Spleen (tissue), 11 donors: ENCODE data around the gene RASSF5. TPM values are rescaled to one million over a fixed set of nuclear protein-coding genes. Genes with fewer than 3 reads are reported as not detected.

ENCODE experiments used
- DNase-seq: peaks from one replicate; pipeline ENCODE4 v3.0.0-alpha.2; 2020
- H3K27ac ChIP-seq, 8 donors: fragments of 200-600 bp; sonication (generic) in 7 of 8; 1 replicate in 4 of 8; 2 replicates in 4 of 8; pipeline versions ENCODE4 v1.5.0 to v1.8.0; 2016 to 2021; ENCODE audit warnings: inconsistent platforms in 4 of 8, mild to moderate bottlenecking in 4 of 8, moderate library complexity in 1 of 8
- H3K27me3 ChIP-seq, 7 donors: fragments of 200-600 bp; sonication (generic) in 6 of 7; replicated peaks in 1 of 7; 1 replicate in 4 of 7; 2 replicates in 3 of 7; pipeline versions ENCODE4 v1.5.0 to v1.8.0; 2016 to 2021; ENCODE audit warnings: inconsistent platforms in 3 of 7, mild to moderate bottlenecking in 1 of 7
- H3K36me3 ChIP-seq, 6 donors: fragments of 200-600 bp; sonication (generic) in 5 of 6; 1 replicate in 4 of 6; 2 replicates in 2 of 6; pipeline versions ENCODE4 v1.5.0 to v1.8.0; 2016 to 2021; ENCODE audit warnings: inconsistent platforms in 2 of 6
- H3K4me1 ChIP-seq, 6 donors: fragments of 200-600 bp; sonication (generic) in 5 of 6; 1 replicate in 3 of 6; 2 replicates in 3 of 6; pipeline versions ENCODE4 v1.5.0 to v1.8.0; 2016 to 2021; ENCODE audit warnings: inconsistent platforms in 3 of 6
- H3K4me3 ChIP-seq, 8 donors: fragments of 200-600 bp; sonication (generic) in 7 of 8; 1 replicate in 4 of 8; 2 replicates in 4 of 8; pipeline versions ENCODE4 v1.5.0 to v1.8.0; 2016 to 2021; ENCODE audit warnings: inconsistent platforms in 4 of 8, mild to moderate bottlenecking in 4 of 8, moderate library complexity in 2 of 8
- H3K9me3 ChIP-seq, 8 donors: fragments of 200-600 bp; sonication (generic) in 7 of 8; 1 replicate in 4 of 8; 2 replicates in 4 of 8; pipeline versions ENCODE4 v1.5.0 to v1.8.0; 2016 to 2021; ENCODE audit warnings: inconsistent platforms in 4 of 8
- CTCF ChIP-seq, 11 experiments: fragments of 200-600 bp in 7 of 11; fragments of 450-650 bp in 4 of 11; sonication (generic) in 4 of 11; IDR thresholded peaks in 8 of 11; conservative IDR thresholded peaks in 3 of 11; 1 replicate in 7 of 11; 2 replicates in 4 of 11; pipeline versions ENCODE4 v1.4.0 to v1.8.0; 2016 to 2021; ENCODE audit warnings: antibody characterized with exemption in 11 of 11, inconsistent platforms in 4 of 11, mild to moderate bottlenecking in 1 of 11
- POLR2A ChIP-seq, 3 donors: fragments of 450-650 bp; IDR thresholded peaks; one replicate each; pipeline ENCODE4 v1.5.1; 2017; ENCODE audit warnings: antibody characterized with exemption in 3 of 3, mild to moderate bottlenecking in 1 of 3
- POLR2AphosphoS5 ChIP-seq, 3 donors: sonication (generic); formaldehyde crosslinking; IDR thresholded peaks; one replicate each; pipeline ENCODE4 v1.5.1; 2017; ENCODE audit warnings: antibody characterized with exemption in 3 of 3
- WGBS, 5 donors: extraction: QIAGEN DNeasy Blood & Tissue Kit in 3 of 5; methylation state at CpG; one replicate each; pipeline versions ENCODE4 v1.1.5 to v1.1.7; 2013 to 2018; 5-methylcytosine and 5-hydroxymethylcytosine counted together
- intact Hi-C: fragments of 100-400 bp; cut with DNase I; formaldehyde crosslinking; loops from one replicate; pipeline ENCODE4 v1.15.0; 2023; ENCODE audit warnings: low total_unique reads
- polyA plus RNA-seq, 3 donors: library from polyadenylated mRNA; stranded (reverse); fragments of 200-250 nt; gene quantifications; one replicate each; pipeline ENCODE4 v1.2.1, GENCODE V29; 2013
- total RNA-seq, 7 donors: library from RNA; depleted of rRNA in 3 of 7; stranded (reverse); fragments of >200 nt in 3 of 7; fragmentation: NEBNext Ultra II Directional in 4 of 7; extraction: Animal tissue kit (Norgen Biotek cat#: 25700) in 4 of 7; gene quantifications; one replicate each; pipeline versions ENCODE4 v1.1.0 to v1.2.1, GENCODE V29; 2016 to 2021
- donor health status: healthy with polysubstance abuse.
- donor health status: DM: no; HTN: no; CAD: no; lungs with moderate emphysema.
- donor health status: DM: no; HTN: no; CAD: no.
- donor health status: Bipolar disorder and iron deficiency.
- donor health status: healthy.
- donor health status: DM: no; HTN: no; CAD: no.
- donor health status: DM: yes; HTN: yes; CAD: no.

Gene RASSF5
- total and polyA plus RNA-seq, 10 donors: 32.2 to 168 (median 127) TPM

- H3K4me1 ChIP-seq: peaks cover 55 to 99% (median 81%) of the 10 kb centered on the region in 6 donors
- no peaks in the 10 kb centered on the region for H3K9me3 ChIP-seq
- H3K27ac ChIP-seq: peak overlapping the region; percentile 76 to 100 (median 95)
- H3K36me3 ChIP-seq: peaks cover 0 to 31% (median 10%) of the 10 kb centered on the region in 6 donors
- intact Hi-C loops: no loop called here
- TF ChIP-seq POLR2A (IDR thresholded peaks at IDR 0.05) (no peak), POLR2AphosphoS5 (IDR thresholded peaks at IDR 0.05) (peak in 2 of 3 donors; percentile 17 to 74)
- whole genome bisulfite sequencing, 5 donors: 16 to 33% (median 20%) methylated on average over 13 to 14 of the region's 14 CpGs
- peak; percentile 86 for DNase-seq
- H3K27me3 ChIP-seq: no peaks in the 10 kb centered on the region
- peak overlapping the region; percentile 56 to 96 (median 81) for H3K4me3 ChIP-seq
These were observed 50.5 kb downstream of the RASSF5 start for GRCh38 chr1:206557636-206558473.

- intact Hi-C loops: no loop called here
- H3K36me3 ChIP-seq: peaks cover 0 to 43% (median 10%) of the 10 kb centered on the region in 6 donors
- peaks cover 66 to 100% (median 84%) of the 10 kb centered on the region in 6 donors for H3K4me1 ChIP-seq
- H3K27me3 ChIP-seq: no peaks in the 10 kb centered on the region
- no peak for TF ChIP-seq POLR2A (IDR thresholded peaks at IDR 0.05)
- TF ChIP-seq POLR2AphosphoS5 (IDR thresholded peaks at IDR 0.05): peak in 1 of 3 donors; percentile 77
- peak overlapping the region; percentile 56 to 96 (median 81) for H3K4me3 ChIP-seq
- no peak for DNase-seq
- H3K27ac ChIP-seq: peak overlapping the region; percentile 76 to 100 (median 95)
- H3K9me3 ChIP-seq: no peaks in the 10 kb centered on the region
- WGBS, 5 donors: 21 to 35% (median 28%) methylated on average over 6 of the region's 6 CpGs
These were observed 51.7 kb downstream of the RASSF5 start for GRCh38 chr1:206558794-206559671.

DNA sequence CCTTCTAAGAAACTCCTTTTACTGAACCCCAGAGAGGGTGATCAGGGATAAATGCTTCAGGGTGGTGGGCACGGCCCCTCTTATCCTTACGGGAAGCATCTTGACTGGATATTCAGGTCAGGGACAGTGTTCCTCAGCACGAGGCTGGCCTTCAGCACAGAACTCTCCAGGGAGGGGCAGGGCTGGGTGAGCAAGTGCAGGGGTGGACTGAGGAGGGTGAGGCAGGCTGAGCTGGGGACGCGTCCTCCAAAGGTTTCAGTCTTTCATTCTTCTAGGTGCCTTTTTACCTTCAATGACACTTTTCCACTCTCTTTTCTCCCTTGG lies 52.3 kb downstream of the RASSF5 start:
- WGBS, 5 donors: 48 to 63% (median 51%) methylated on average over 5 of the region's 5 CpGs
- intact Hi-C loops: no loop called here
- no peak for TF ChIP-seq CTCF (IDR thresholded peaks at IDR 0.05 in 8 of 11, conservative IDR thresholded peaks at IDR 0.05 in 3 of 11)
- no peak for TF ChIP-seq POLR2AphosphoS5 (IDR thresholded peaks at IDR 0.05)
- TF ChIP-seq POLR2A (IDR thresholded peaks at IDR 0.05): no peak

DNA sequence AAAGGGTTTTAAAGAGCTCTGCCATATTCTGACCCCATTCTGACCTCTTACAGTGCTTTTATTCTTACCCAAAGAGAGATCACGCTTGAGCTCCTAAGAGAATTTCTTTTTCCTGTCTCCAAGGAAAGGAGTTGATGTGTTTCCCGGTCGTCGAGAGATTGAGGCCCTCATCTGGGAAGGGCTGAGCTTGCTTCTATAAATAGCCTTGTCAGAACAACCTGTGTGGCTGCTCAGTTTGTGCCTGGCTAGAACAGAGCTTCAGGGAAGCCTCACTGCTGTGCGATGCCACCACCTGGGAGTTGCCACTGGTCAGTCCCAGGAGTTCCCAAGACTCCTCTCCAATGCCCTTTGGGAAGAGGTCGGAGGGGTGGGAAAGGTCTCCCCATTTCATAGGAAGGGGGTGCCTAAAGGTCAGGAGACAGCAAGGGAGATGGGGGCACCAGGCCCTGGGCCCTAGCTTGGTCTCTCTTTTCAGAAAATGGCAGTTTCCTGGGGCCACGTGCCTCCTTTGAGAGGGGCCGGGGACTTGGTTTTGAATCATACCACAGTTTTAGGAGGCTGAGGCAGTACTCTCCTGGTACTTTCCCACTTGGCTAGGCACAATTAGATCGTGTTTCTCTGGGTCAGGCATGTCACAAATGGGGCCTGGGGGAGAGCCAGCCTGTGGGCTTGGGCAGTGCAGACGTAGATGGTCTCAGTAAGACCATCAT lies 52.8 kb downstream of the RASSF5 start:
- intact Hi-C loops: no loop called here
- peaks cover 73 to 100% (median 90%) of the 10 kb centered on the region in 6 donors for H3K4me1 ChIP-seq
- TF ChIP-seq CTCF (IDR thresholded peaks at IDR 0.05 in 8 of 11, conservative IDR thresholded peaks at IDR 0.05 in 3 of 11) (peak in 1 of 11 experiments; percentile 5), POLR2A (IDR thresholded peaks at IDR 0.05) (no peak)
- no peaks in the 10 kb centered on the region for H3K9me3 ChIP-seq
- DNase-seq: no peak
- H3K36me3 ChIP-seq: peaks cover 0 to 54% (median 10%) of the 10 kb centered on the region in 6 donors
- H3K27me3 ChIP-seq: no peaks in the 10 kb centered on the region
- H3K27ac ChIP-seq: peak overlapping the region; percentile 76 to 100 (median 95)
- peak overlapping the region; percentile 56 to 96 (median 81) for H3K4me3 ChIP-seq
- WGBS, 5 donors: 48 to 59% (median 52%) methylated on average over 10 of the region's 10 CpGs

More for the DNA sequence above, 52.3 kb downstream of the RASSF5 start:
- DNase-seq: no peak
- Histone ChIP-seq H3K27ac (peak overlapping the region; percentile 76 to 100 (median 95)), H3K9me3 (no peaks in the 10 kb centered on the region), H3K27me3 (no peaks in the 10 kb centered on the region), H3K4me1 (peaks cover 72 to 100% (median 88%) of the 10 kb centered on the region in 6 donors), H3K36me3 (peaks cover 0 to 49% (median 10%) of the 10 kb centered on the region in 6 donors), H3K4me3 (peak overlapping the region; percentile 56 to 96 (median 81))
